Measurements from ENCODE around the gene ZNF367.
"Not testable (repeated sequence)": the region's sequence is repeated elsewhere in the genome, so short reads cannot be mapped to it uniquely, and the experiment has no call there.

The ZNF367 gene

GRCh38 chr9:96399325-96399633 is 18.9 kb downstream of the ZNF367 start:
- DNase-seq: no peak

DNA sequence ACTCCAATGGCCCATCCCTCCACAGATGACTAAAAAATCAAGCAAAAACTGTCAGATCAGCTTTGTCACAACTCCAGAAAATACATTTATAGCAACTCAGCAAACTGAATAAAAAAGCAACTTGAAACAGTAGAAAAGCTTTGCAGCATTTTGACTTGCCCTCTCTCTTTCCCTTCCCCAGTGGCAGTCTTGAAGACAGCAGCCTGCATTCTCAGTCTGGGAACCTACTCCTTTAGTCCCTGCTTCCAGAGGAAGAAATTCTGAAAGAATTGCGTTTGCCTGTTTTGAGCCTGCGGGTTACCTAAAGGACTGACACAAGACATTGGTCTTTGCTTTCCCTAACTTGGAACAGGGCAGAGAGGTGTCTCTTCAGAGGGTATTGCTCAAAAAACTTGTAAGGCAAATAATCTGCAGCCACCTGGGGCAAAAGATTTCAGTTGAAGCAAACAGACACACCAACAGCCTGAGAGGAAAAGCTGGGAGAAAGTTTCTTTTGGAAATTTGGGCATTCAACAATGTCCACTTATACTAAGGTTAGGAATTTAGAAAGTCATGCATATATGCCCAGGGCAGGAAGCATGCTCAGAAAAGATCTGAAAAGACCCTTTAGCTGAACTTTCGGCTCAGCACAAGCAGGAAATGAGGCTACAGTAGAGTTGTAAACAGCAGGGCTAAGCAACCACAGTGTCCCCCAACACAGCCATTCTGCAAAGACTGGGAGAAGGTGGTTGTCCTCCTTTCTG is 19.4 kb downstream of the ZNF367 start:
- no peak for DNase-seq

DNA sequence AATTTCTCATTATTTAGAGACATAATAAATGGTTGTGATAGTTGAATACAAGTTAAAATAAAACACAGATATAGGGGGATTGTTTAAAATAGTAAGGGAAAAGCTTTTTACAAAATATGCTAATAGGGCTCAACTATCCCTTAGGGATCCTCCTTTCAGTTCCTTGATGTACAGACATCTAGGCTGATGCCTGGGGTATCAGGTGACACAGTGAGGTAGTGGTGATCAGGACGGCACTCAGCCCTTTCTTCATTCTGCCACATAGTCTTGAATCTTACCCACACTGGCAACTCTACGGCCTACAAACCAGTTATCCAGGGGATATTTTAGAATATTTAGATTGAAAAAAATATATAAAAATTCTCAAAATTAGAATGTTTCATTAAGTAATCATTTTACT is 22.2 kb downstream of the ZNF367 start:
- no peak for DNase-seq

DNA sequence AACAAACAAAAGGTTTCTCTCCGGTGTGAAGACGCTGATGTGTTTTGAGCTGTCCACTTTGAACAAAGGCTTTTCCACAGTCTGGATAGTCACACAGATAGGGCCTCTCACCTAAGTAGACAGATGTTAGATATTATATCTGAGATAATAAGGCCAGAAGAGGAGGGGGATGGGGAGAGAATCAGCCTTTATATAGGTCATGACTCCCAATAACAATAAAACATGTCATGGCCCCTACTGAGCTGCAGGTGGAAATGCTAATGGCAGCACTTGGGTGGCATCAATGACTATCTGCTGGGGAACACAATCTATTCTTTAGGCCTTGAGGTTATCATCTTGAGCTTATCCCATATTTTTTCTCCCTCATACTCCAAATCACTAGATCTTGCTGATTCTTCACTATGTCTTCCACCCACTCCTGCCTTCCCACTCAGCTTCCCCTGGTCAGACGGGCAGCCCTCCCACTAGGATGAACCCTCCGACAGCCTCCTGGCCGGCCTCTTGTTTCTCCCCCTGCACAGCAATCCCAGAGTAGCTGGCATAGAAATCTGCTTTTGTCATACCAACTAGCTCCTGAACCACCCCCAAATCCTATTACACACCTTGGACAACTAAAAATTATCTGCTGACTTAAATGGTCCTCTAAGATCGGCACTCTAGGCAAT is 23.2 kb downstream of the ZNF367 start:
- DNase-seq: no peak

GRCh38 chr9:96392263-96392662 is 25.9 kb downstream of the ZNF367 start:
- DNase-seq: no peak

- no peak for DNase-seq
These were observed 27.0 kb downstream of the ZNF367 start for GRCh38 chr9:96391021-96391765.

DNA sequence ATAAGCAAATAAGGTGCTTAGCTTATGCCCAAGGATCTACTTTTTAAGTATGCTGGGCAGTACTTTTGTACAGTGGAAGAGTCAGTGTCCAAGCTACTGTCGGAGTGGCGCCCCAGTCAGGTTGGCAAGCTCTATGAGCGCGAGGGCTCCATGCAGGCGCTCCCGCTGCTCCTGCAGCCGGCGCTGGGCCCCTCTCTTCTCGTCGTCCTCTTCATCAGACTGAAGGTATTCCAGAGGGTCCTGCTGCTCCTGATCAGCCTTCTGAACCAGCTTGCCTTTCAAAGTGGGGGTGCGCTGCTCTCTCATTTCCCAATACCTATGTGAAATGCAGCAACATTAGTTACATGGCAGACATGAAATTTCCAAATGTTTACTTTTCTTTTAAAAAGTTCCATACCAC is 30.0 kb downstream of the ZNF367 start:
- DNase-seq: no peak

- DNase-seq: no peak
These were observed 32.0 kb downstream of the ZNF367 start for GRCh38 chr9:96386157-96386556.

GRCh38 chr9:96383165-96383942 is 34.8 kb downstream of the ZNF367 start, which contains the start of gene SLC35D2:
Gene SLC35D2 (minus strand): TSS chr9:96383711. CDS start chr9:96383634, 77 bp downstream.
- DNase-seq: peak; percentile 12

- DNase-seq: no peak
These were observed 35.4 kb downstream of the ZNF367 start for GRCh38 chr9:96382839-96383164.

DNA sequence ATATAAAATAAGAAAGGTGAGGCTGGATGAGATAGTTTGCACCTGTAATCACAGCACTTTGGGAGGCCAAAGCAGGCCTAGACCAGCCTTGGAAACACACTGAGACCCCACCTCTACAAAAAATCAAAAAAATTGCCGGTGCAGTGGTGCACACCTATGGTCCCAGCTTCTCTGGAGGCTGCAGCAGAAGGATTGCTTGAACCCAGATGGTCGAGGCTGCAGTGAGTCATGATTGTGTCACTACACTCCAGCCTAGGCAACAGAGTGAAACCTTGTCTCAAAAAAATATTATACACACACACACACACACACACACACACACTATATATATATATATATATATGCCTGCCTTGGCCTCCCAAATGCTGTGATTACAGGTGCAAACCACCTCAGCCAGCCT is 36.0 kb downstream of the ZNF367 start:
- DNase-seq: peak; percentile 12

DNA sequence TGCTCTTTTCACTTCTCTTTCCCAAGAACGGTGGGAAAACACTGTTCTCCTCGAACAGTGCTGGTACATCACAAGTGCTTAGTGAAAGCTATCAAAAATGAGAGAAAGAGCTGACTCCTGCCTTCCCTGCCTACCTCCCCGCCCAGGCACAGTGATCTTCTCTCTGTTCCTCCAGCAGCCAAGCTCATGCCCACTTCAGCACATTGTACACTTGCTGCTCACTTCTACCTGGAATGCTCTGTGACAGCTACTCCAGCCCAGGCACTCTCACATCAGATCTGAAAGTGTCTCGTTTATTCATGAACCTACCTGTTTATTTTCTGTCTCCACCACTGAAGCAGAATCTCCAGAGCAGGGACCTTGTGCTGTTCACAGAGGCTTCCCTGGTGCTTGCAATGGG is 36.5 kb downstream of the ZNF367 start:
- no peak for DNase-seq

DNA sequence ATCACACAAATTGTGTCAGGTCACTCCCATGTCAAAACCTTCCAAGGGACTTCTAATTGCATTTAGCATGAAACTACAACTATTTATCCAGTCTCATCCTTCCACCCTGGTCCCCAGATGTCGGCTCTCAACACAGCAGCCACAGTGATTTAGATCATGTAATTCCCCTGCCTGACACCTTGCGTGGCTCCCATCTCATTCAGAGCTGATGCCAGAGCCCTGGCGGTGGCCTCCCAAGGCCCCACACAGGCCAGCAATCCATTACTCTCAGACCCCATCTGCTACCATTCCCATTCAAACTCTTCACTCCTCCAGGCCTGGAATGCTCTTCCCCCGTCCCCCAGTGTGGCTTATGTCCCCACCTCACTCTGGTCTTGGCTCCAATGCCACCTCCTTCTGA is 37.0 kb downstream of the ZNF367 start:
- DNase-seq: no peak

DNA sequence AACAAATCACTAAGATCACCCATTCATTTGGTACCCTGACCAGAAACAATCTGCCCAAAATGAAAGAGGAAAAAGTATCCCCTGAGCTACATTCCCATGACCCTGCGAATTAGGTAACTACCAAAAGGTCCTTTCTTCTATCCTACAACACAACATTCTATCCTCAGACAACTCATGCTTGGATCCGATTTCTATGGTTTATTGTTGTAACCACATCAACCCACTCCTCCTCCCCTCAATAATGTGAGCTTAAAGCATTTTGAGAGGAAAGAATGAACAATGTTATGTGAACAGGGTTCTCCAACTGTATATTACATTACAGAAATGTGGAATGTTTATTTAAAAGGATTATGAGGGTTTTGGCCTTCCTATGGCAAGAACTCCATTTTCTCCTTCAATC is 38.7 kb downstream of the ZNF367 start:
- no peak for DNase-seq

GRCh38 chr9:96378187-96378586 is 40.0 kb downstream of the ZNF367 start:
- DNase-seq: no peak

- DNase-seq: no peak
These were observed 41.0 kb downstream of the ZNF367 start for GRCh38 chr9:96376891-96377874.

- peak; percentile 37 for DNase-seq
These were observed 42.7 kb downstream of the ZNF367 start for GRCh38 chr9:96375507-96375906.

- DNase-seq: no peak
These were observed 50.2 kb downstream of the ZNF367 start for GRCh38 chr9:96367943-96368342.

GRCh38 chr9:96363175-96363967 is 54.8 kb downstream of the ZNF367 start:
- no peak for DNase-seq

GRCh38 chr9:96362119-96362518 is 56.1 kb downstream of the ZNF367 start:
- DNase-seq: not testable (repeated sequence)

DNA sequence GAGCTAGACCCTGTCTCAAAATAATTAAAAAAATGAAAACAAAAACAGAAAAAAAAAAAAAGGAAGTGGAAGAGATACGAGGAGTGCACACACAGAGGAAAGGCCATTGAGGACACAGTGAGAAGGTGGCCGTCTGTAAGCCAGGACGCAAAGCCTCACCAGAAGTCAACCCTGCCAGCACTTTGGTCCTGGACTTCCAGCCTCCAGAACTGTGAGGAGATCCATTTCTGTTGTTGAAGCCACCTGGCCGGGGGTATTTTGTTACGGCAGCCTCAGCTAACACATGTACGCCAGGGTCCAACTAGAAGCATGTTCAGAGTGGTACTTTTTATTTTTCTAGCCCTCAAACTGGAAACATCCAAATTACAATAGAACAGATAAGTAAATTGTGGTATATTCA is 56.5 kb downstream of the ZNF367 start:
- DNase-seq: peak; percentile 9

Measured in MV-4-11 (cell line).